OCI-LY1 (cell line): ENCODE data around the gene WNK4.
A peak's percentile ranks its signal among the peaks of the same experiment; 100 is the strongest.

Source experiments
- H2AFZ ChIP-seq: fragments of 200-600 bp; sonication (generic), shearing (Covaris generic); 2 replicates; pipeline ENCODE4 v1.6.0; 2014; ENCODE audit warnings: antibody characterized with exemption, mild to moderate bottlenecking, low read length
- H3F3A ChIP-seq: fragments of 200-600 bp; sonication (generic), shearing (Covaris generic); 2 replicates; pipeline ENCODE4 v1.6.0; 2014; ENCODE audit warnings: mild to moderate bottlenecking, antibody characterized with exemption, low read length, moderate library complexity; ENCODE audit not compliant: insufficient read depth
- H3K27ac ChIP-seq: fragments of 200-600 bp; sonication (generic); 2 replicates; pipeline ENCODE4 v1.5.1; 2014; ENCODE audit warnings: low read length, mixed run types, mild to moderate bottlenecking, low read depth; ENCODE audit not compliant: poor library complexity, severe bottlenecking
- H3K27me3 ChIP-seq: fragments of 200-600 bp; sonication (generic); 2 replicates; pipeline ENCODE4 v1.6.0; 2014; ENCODE audit warnings: antibody characterized with exemption, mild to moderate bottlenecking, low read length, moderate library complexity; ENCODE audit not compliant: insufficient read depth
- H3K36me3 ChIP-seq: fragments of 200-600 bp; sonication (generic); 2 replicates; pipeline ENCODE4 v1.6.1; 2014; ENCODE audit warnings: mild to moderate bottlenecking, antibody characterized with exemption, low read length, moderate library complexity, mixed read lengths; ENCODE audit not compliant: insufficient read depth
- H3K4me1 ChIP-seq: fragments of 200-600 bp; sonication (generic); 2 replicates; pipeline ENCODE4 v1.5.1; 2014; ENCODE audit warnings: mild to moderate bottlenecking, low read length, moderate library complexity; ENCODE audit not compliant: insufficient read depth, severe bottlenecking
- H3K4me2 ChIP-seq: fragments of 200-600 bp; sonication (generic), shearing (Covaris generic); 2 replicates; pipeline ENCODE4 v1.6.1; 2014; ENCODE audit warnings: low read length
- H3K4me3 ChIP-seq: fragments of 200-600 bp; sonication (generic); 2 replicates; pipeline ENCODE4 v1.5.1; 2014; ENCODE audit warnings: low read length, low read depth, mild to moderate bottlenecking, mixed read lengths; ENCODE audit not compliant: poor library complexity, severe bottlenecking
- H3K79me2 ChIP-seq: fragments of 200-600 bp; shearing (Covaris generic); 2 replicates; pipeline ENCODE4 v1.6.1; 2016; ENCODE audit warnings: mixed run types, low read length, mixed read lengths; ENCODE audit not compliant: insufficient read depth
- H3K9ac ChIP-seq: fragments of 200-600 bp; sonication (generic), shearing (Covaris generic); 2 replicates; pipeline ENCODE4 v1.6.1; 2014; ENCODE audit warnings: mild to moderate bottlenecking, low read length, mixed read lengths
- H3K9me2 ChIP-seq: fragments of 200-600 bp; sonication (generic), shearing (Covaris generic); 2 replicates; pipeline ENCODE4 v1.6.1; 2014; ENCODE audit warnings: low read depth, mild to moderate bottlenecking, low read length, mixed read lengths
- H3K9me3 ChIP-seq: fragments of 200-600 bp; shearing (Covaris generic); 2 replicates; pipeline ENCODE4 v1.6.1; 2014; ENCODE audit warnings: low read length, mixed read lengths
- H4K20me1 ChIP-seq: fragments of 200-600 bp; sonication (generic), shearing (Covaris generic); 2 replicates; pipeline ENCODE4 v1.6.0; 2016; ENCODE audit warnings: mild to moderate bottlenecking, low read length; ENCODE audit not compliant: insufficient read depth
- EZH2 ChIP-seq: fragments of 200-600 bp; sonication (generic), shearing (Covaris generic); IDR thresholded peaks from 2 replicates; pipeline ENCODE4 v1.8.0; 2017; ENCODE audit warnings: borderline replicate concordance, mixed run types, mild to moderate bottlenecking, antibody characterized with exemption, low read length, moderate library complexity, mixed read lengths
- TF ChIP-seq, protein P1 (sequence below): fragments of 200-600 bp; sonication (generic), shearing (Covaris generic); IDR thresholded peaks from 2 replicates; pipeline ENCODE4 v1.5.1; 2017; ENCODE audit warnings: mild to moderate bottlenecking, antibody characterized with exemption, low read length, moderate library complexity, mixed read lengths

WNK4 gene

GRCh38 chr17:42817866-42818265 lies 37.5 kb downstream of the WNK4 start:
- TF ChIP-seq, protein P1, sequence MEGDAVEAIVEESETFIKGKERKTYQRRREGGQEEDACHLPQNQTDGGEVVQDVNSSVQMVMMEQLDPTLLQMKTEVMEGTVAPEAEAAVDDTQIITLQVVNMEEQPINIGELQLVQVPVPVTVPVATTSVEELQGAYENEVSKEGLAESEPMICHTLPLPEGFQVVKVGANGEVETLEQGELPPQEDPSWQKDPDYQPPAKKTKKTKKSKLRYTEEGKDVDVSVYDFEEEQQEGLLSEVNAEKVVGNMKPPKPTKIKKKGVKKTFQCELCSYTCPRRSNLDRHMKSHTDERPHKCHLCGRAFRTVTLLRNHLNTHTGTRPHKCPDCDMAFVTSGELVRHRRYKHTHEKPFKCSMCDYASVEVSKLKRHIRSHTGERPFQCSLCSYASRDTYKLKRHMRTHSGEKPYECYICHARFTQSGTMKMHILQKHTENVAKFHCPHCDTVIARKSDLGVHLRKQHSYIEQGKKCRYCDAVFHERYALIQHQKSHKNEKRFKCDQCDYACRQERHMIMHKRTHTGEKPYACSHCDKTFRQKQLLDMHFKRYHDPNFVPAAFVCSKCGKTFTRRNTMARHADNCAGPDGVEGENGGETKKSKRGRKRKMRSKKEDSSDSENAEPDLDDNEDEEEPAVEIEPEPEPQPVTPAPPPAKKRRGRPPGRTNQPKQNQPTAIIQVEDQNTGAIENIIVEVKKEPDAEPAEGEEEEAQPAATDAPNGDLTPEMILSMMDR: no peak
- TF ChIP-seq EZH2: no peak
- H3K27me3 ChIP-seq: no peaks in the 10 kb centered on the region

DNA sequence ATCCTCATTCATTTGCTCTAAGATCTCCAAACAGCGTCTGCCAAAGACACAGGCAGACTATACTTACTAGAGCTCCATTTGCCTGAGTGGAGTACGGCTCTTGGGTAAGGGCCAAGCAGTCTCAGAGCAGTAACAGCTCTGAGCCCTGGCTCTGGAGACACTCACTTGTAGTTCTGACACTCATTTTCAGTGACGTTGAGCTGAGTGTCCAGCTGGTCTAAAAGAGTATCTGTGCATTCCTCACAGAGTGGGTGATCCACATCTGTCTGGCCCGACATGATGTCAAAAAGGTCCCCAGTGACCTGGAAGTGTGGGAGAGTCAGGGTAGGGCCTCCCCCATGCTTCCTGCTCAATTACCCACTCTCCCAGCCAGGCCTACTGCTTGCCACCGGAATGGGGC lies 38.0 kb downstream of the WNK4 start:
- Histone ChIP-seq H2AFZ (no peak overlapping the region), H3K9me3 (no peaks in the 10 kb centered on the region), H3K27ac (no peak overlapping the region), H3F3A (0 out of 2 replicates have a peak, but pooled peaks cover 8% of the 10 kb centered on the region), H3K4me2 (no peak overlapping the region), H3K9me2 (no peaks in the 10 kb centered on the region), H4K20me1 (no peaks in the 10 kb centered on the region), H3K9ac (no peak overlapping the region), H3K79me2 (peaks cover 3% of the 10 kb centered on the region), H3K4me1 (peaks cover 13% of the 10 kb centered on the region), H3K36me3 (peaks cover 78% of the 10 kb centered on the region), H3K4me3 (no peak overlapping the region), H3K27me3 (no peaks in the 10 kb centered on the region)
- TF ChIP-seq, protein P1: no peak
- TF ChIP-seq EZH2: no peak

More at GRCh38 chr17:42817866-42818265, 37.5 kb downstream of the WNK4 start:
- H3F3A ChIP-seq: 0 out of 2 replicates have a peak, but pooled peaks cover 8% of the 10 kb centered on the region
- no peak overlapping the region for H3K4me3 ChIP-seq
- no peaks in the 10 kb centered on the region for H3K9me2 ChIP-seq
- H3K4me2 ChIP-seq: no peak overlapping the region
- no peaks in the 10 kb centered on the region for H4K20me1 ChIP-seq
- H3K36me3 ChIP-seq: peaks cover 82% of the 10 kb centered on the region
- H3K79me2 ChIP-seq: no peaks in the 10 kb centered on the region; the same call in 1 of the 2 replicates
- H2AFZ ChIP-seq: no peak overlapping the region
- H3K9ac ChIP-seq: no peak overlapping the region
- peaks cover 8% of the 10 kb centered on the region for H3K4me1 ChIP-seq
- H3K9me3 ChIP-seq: no peaks in the 10 kb centered on the region
- no peak overlapping the region for H3K27ac ChIP-seq

DNA sequence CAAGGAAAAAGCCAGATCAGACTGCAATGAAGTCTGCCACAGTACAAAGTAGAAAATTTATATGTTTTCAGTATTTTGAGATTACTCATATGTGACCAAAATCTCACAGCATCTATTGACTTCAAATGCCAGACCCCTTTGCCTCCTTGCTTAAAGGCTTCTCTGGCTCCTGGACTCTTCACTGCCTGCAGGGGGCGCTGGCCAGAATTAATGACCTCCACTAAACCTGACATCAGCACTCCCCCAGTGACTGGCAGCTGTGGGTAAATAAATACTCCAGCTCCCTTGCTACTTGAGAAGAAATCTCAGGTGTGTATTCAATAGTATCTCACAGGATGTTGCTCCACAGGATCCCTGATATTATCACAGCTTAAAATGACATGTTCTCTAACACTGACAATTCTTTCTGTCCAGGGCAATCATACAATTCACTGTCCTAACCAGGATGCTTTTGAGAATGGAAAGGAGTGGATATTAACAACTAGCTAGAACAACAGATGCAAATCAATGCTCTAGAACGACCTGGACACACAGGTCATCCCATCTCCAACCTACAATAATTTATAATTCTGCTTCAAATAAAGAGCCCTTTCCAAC lies 39.6 kb downstream of the WNK4 start:
- H3K9me3 ChIP-seq: no peaks in the 10 kb centered on the region
- H3K9me2 ChIP-seq: no peaks in the 10 kb centered on the region
- H3K79me2 ChIP-seq: peaks cover 7% of the 10 kb centered on the region
- peaks cover 62% of the 10 kb centered on the region for H3K36me3 ChIP-seq
- H3K9ac ChIP-seq: no peak overlapping the region
- no peaks in the 10 kb centered on the region for H4K20me1 ChIP-seq
- H3K4me1 ChIP-seq: peaks cover 19% of the 10 kb centered on the region
- TF ChIP-seq, protein P1: peak; percentile 88
- TF ChIP-seq EZH2: no peak
- no peak overlapping the region for H2AFZ ChIP-seq
- H3F3A ChIP-seq: 0 out of 2 replicates have a peak, but pooled peaks cover 8% of the 10 kb centered on the region
- H3K27me3 ChIP-seq: no peaks in the 10 kb centered on the region
- no peak overlapping the region for H3K27ac ChIP-seq
- no peak overlapping the region for H3K4me2 ChIP-seq
- H3K4me3 ChIP-seq: no peak overlapping the region
